Right lobe of liver (tissue), 6 donors: ENCODE measurements around the gene TNFRSF12A. TPM values are rescaled to one million over a fixed set of nuclear protein-coding genes. Genes with fewer than 3 reads are reported as not detected.

Source experiments
- ATAC-seq, 4 donors: fragments of 200-7000 bp; cut with Tn5 transposase; one replicate each; pipeline ENCODE4 v1.9.1; 2020; ENCODE audit warnings: mild to moderate bottlenecking in 4 of 4, moderate library complexity in 4 of 4
- DNase-seq, 3 donors: peaks; one replicate each; pipeline ENCODE4 v3.0.0-alpha.2; 2020
- H3K27ac ChIP-seq, 3 donors: fragments of 200-600 bp; one replicate each; pipeline ENCODE4 v1.8.0; 2022
- H3K27me3 ChIP-seq, 2 donors: fragments of 200-600 bp; one replicate each; pipeline ENCODE4 v1.8.0; 2022
- H3K36me3 ChIP-seq, 4 donors: fragments of 200-600 bp; sonication (generic) in 1 of 4; one replicate each; pipeline versions ENCODE4 v1.5.1 to v1.8.0; 2017 to 2022; ENCODE audit warnings: control low read depth in 1 of 4
- H3K4me1 ChIP-seq, 4 donors: fragments of 200-600 bp; sonication (generic) in 1 of 4; one replicate each; pipeline versions ENCODE4 v1.5.1 to v1.8.0; 2017 to 2022; ENCODE audit warnings: control low read depth in 1 of 4
- H3K4me3 ChIP-seq, 3 donors: fragments of 200-600 bp; one replicate each; pipeline ENCODE4 v1.8.0; 2022
- H3K9me3 ChIP-seq, 4 donors: fragments of 200-600 bp; sonication (generic) in 1 of 4; one replicate each; pipeline versions ENCODE4 v1.5.1 to v1.8.0; 2017 to 2022; ENCODE audit warnings: control low read depth in 1 of 4
- CTCF ChIP-seq, 4 donors: fragments of 200-600 bp in 3 of 4; fragments of 450-650 bp in 1 of 4; IDR thresholded peaks; one replicate each; pipeline versions ENCODE4 v1.5.1 to v1.8.0; 2016 to 2022; ENCODE audit warnings: antibody characterized with exemption in 4 of 4, mild to moderate bottlenecking in 2 of 4
- POLR2A ChIP-seq: fragments of 450-650 bp; IDR thresholded peaks from one replicate; pipeline ENCODE4 v1.6.1; 2017; ENCODE audit warnings: antibody characterized with exemption, mild to moderate bottlenecking
- WGBS: methylation state at CpG from one replicate; pipeline ENCODE4 v1.1.6; 2018; ENCODE audit warnings: low coverage, low lambda C conversion rate; ENCODE audit not compliant: insufficient coverage; ENCODE audit errors: missing lambda C conversion rate; 5-methylcytosine and 5-hydroxymethylcytosine counted together
- intact Hi-C, 2 donors: fragments of 100-400 bp; cut with DNase I; formaldehyde crosslinking; loops; one replicate each; pipeline versions ENCODE4 v1.11.2 to v1.14.1; 2022
- total RNA-seq, 6 experiments: library from RNA; depleted of rRNA in 2 of 6; stranded (reverse); fragments of >200 nt in 2 of 6; fragmentation: NEBNext Ultra II Directional in 3 of 6; extraction: Animal tissue kit (Norgen Biotek cat#: 25700) in 3 of 6; gene quantifications; one replicate each; pipeline versions ENCODE4 v1.1.0 to v1.2.4, GENCODE V29; 2016 to 2023
- donor health status: DM: no; HTN: yes; CAD: no.
- donor health status: DM: no; HTN: no; CAD: no.
- donor health status: DM: no; HTN: no; CAD: no.
- donor health status: DM: no; HTN: yes; CAD: no.
- donor health status: DM: no; HTN: yes; CAD: no.

The TNFRSF12A gene
- total RNA-seq, 6 experiments from 2014 or later, result 5.2 to 284 (median 69.4) TPM

- Histone ChIP-seq H3K9me3 (no peaks in the 10 kb centered on the region), H3K4me3 (no peak overlapping the region), H3K27ac (no peak overlapping the region), H3K4me1 (peaks cover 0 to 5% (median 0%) of the 10 kb centered on the region in 4 donors), H3K27me3 (no peaks in the 10 kb centered on the region), H3K36me3 (no peaks in the 10 kb centered on the region)
- TF ChIP-seq POLR2A (no peak), CTCF (IDR thresholded peaks at IDR 0.05) (no peak)
- intact Hi-C loops, result no loop called here
- DNase-seq, result no peak
- no peak for ATAC-seq
- WGBS, result 53% methylated on average over 5 of the region's 12 CpGs
Measured at GRCh38 chr16:3013998-3014690, 6.0 kb upstream of the TNFRSF12A start.

- intact Hi-C loops, result no loop called here
- Histone ChIP-seq H3K27ac (no peak overlapping the region), H3K36me3 (no peaks in the 10 kb centered on the region), H3K9me3 (no peaks in the 10 kb centered on the region), H3K4me1 (peaks cover 0 to 11% (median 2%) of the 10 kb centered on the region in 4 donors), H3K27me3 (no peaks in the 10 kb centered on the region), H3K4me3 (no peak overlapping the region)
- no peak for DNase-seq
- 85% methylated on average over 6 of the region's 6 CpGs for WGBS
- no peak for ATAC-seq
- no peak for TF ChIP-seq CTCF (IDR thresholded peaks at IDR 0.05)
- TF ChIP-seq POLR2A, result no peak
Measured at GRCh38 chr16:3014971-3015370, 5.2 kb upstream of the TNFRSF12A start.

GRCh38 chr16:3015865-3016521 is 4.2 kb upstream of the TNFRSF12A start:
- intact Hi-C loops, result no loop called here
- Histone ChIP-seq H3K4me1 (peaks cover 0 to 17% (median 2%) of the 10 kb centered on the region in 4 donors), H3K27me3 (no peaks in the 10 kb centered on the region), H3K36me3 (no peaks in the 10 kb centered on the region), H3K4me3 (no peak overlapping the region), H3K27ac (no peak overlapping the region), H3K9me3 (no peaks in the 10 kb centered on the region)
- WGBS, result 78% methylated on average over 4 of the region's 13 CpGs
- TF ChIP-seq POLR2A, result no peak
- TF ChIP-seq CTCF (IDR thresholded peaks at IDR 0.05), result no peak
- DNase-seq, result no peak
- ATAC-seq, result no peak

- intact Hi-C loops, result no loop called here
- no peak for DNase-seq
- TF ChIP-seq POLR2A (no peak), CTCF (IDR thresholded peaks at IDR 0.05) (no peak)
Measured at GRCh38 chr16:3017344-3017743, 2.8 kb upstream of the TNFRSF12A start.

More at GRCh38 chr16:3017344-3017743, 2.8 kb upstream of the TNFRSF12A start:
- ATAC-seq, result no peak
- 89% methylated on average over 9 of the region's 20 CpGs for WGBS
- Histone ChIP-seq H3K27me3 (no peaks in the 10 kb centered on the region), H3K27ac (no peak overlapping the region), H3K36me3 (no peaks in the 10 kb centered on the region), H3K4me1 (peaks cover 0 to 17% (median 7%) of the 10 kb centered on the region in 4 donors), H3K4me3 (no peak overlapping the region), H3K9me3 (no peaks in the 10 kb centered on the region)
